HG03520 (cell line): ENCODE results near the gene MARK1.

Source experiments
- ATAC-seq: cut with Tn5 transposase; IDR thresholded peaks from one replicate; pipeline ENCODE4 v1.9.1; 2021; ENCODE audit warnings: mild to moderate bottlenecking, moderate library complexity; ENCODE audit not compliant: unreplicated experiment

MARK1 gene

GRCh38 chr1:220687809-220688208, 159.9 kb downstream of the MARK1 start:
- no peak for ATAC-seq

- no peak for ATAC-seq
Measured at GRCh38 chr1:220689666-220690065, 161.7 kb downstream of the MARK1 start.

- ATAC-seq = peak; percentile 97
Measured at GRCh38 chr1:220690140-220691052, 162.5 kb downstream of the MARK1 start, which contains the start of gene C1orf115. Gene C1orf115, plus strand, starts transcription at chr1:220690363. Its CDS starts 40 bp downstream, at chr1:220690403.

GRCh38 chr1:220691053-220691684, 163.2 kb downstream of the MARK1 start:
- ATAC-seq = no peak

GRCh38 chr1:220692436-220693228, 164.7 kb downstream of the MARK1 start:
- no peak for ATAC-seq

GRCh38 chr1:220694866-220695382, 167.0 kb downstream of the MARK1 start:
- no peak for ATAC-seq

- no peak for ATAC-seq
Measured at GRCh38 chr1:220695426-220695825, 167.5 kb downstream of the MARK1 start.

GRCh38 chr1:220696226-220696862, 168.4 kb downstream of the MARK1 start:
- ATAC-seq = no peak

- ATAC-seq = no peak
Measured at GRCh38 chr1:220696863-220697231, 168.9 kb downstream of the MARK1 start.

- ATAC-seq = no peak
Measured at GRCh38 chr1:220697326-220697725, 169.4 kb downstream of the MARK1 start.

- ATAC-seq = no peak
Measured at GRCh38 chr1:220698607-220699016, 170.7 kb downstream of the MARK1 start.

GRCh38 chr1:220699044-220699443, 171.1 kb downstream of the MARK1 start:
- ATAC-seq = no peak

- no peak for ATAC-seq
Measured at GRCh38 chr1:220700556-220701179, 172.7 kb downstream of the MARK1 start.

- ATAC-seq = no peak
Measured at GRCh38 chr1:220701974-220702373, 174.0 kb downstream of the MARK1 start.

- ATAC-seq = no peak
Measured at GRCh38 chr1:220702733-220703270, 174.9 kb downstream of the MARK1 start.

GRCh38 chr1:220703305-220703704, 175.4 kb downstream of the MARK1 start:
- ATAC-seq = no peak

- no peak for ATAC-seq
Measured at GRCh38 chr1:220705782-220706181, 177.8 kb downstream of the MARK1 start.

- ATAC-seq = no peak
Measured at GRCh38 chr1:220706480-220706879, 178.5 kb downstream of the MARK1 start.

- ATAC-seq = no peak
Measured at GRCh38 chr1:220707160-220707559, 179.2 kb downstream of the MARK1 start.

GRCh38 chr1:220708244-220708643, 180.3 kb downstream of the MARK1 start:
- ATAC-seq = no peak
